Hepatocyte (in vitro differentiated cells): ENCODE data around the gene PMP22. TPM values are rescaled to one million over a fixed set of nuclear protein-coding genes. Genes with fewer than 3 reads are reported as not detected.

ENCODE experiments used
- DNase-seq: peaks from one replicate; pipeline ENCODE4 v3.0.0-alpha.2; 2016; ENCODE audit warnings: low spot score
- H2AFZ ChIP-seq: fragments of 200-600 bp; sonication (generic); 2 replicates; pipeline ENCODE4 v1.6.0; 2016; ENCODE audit warnings: antibody characterized with exemption, mild to moderate bottlenecking
- H3K27ac ChIP-seq: fragments of 200-600 bp; sonication (generic); 2 replicates; pipeline ENCODE4 v1.5.1; 2016; ENCODE audit warnings: mild to moderate bottlenecking
- H3K27me3 ChIP-seq: fragments of 200-600 bp; sonication (generic); 2 replicates; pipeline ENCODE4 v1.6.1; 2016
- H3K36me3 ChIP-seq: fragments of 200-600 bp; sonication (generic); replicated peaks from 2 replicates; pipeline ENCODE4 v1.5.1; 2016; ENCODE audit warnings: low read depth; ENCODE audit not compliant: insufficient read depth
- H3K4me1 ChIP-seq: fragments of 200-600 bp; sonication (generic); 2 replicates; pipeline ENCODE4 v1.5.1; 2016; ENCODE audit warnings: mild to moderate bottlenecking, moderate library complexity; ENCODE audit not compliant: insufficient read depth
- H3K4me2 ChIP-seq: fragments of 200-600 bp; sonication (generic); 2 replicates; pipeline ENCODE4 v1.6.0; 2016
- H3K4me3 ChIP-seq: fragments of 200-600 bp; sonication (generic); 2 replicates; pipeline ENCODE4 v1.5.1; 2016; ENCODE audit warnings: mild to moderate bottlenecking
- H3K79me2 ChIP-seq: fragments of 200-600 bp; sonication (generic); 2 replicates; pipeline ENCODE4 v1.6.0; 2017; ENCODE audit warnings: mild to moderate bottlenecking
- H3K9me2 ChIP-seq: fragments of 200-600 bp; sonication (generic); replicated peaks from 2 replicates; pipeline ENCODE4 v1.6.0; 2017; ENCODE audit warnings: mild to moderate bottlenecking; ENCODE audit not compliant: insufficient read depth
- H3K9me3 ChIP-seq: fragments of 200-600 bp; sonication (generic); 2 replicates; pipeline ENCODE4 v1.5.1; 2016; ENCODE audit warnings: low read depth, mild to moderate bottlenecking
- H4K20me1 ChIP-seq: fragments of 200-600 bp; sonication (generic); 2 replicates; pipeline ENCODE4 v1.6.0; 2016; ENCODE audit warnings: mild to moderate bottlenecking; ENCODE audit not compliant: insufficient read depth, poor library complexity, severe bottlenecking
- EZH2 ChIP-seq: fragments of 200-600 bp; sonication (generic); IDR thresholded peaks from 2 replicates; pipeline ENCODE4 v1.6.1; 2016; ENCODE audit warnings: antibody characterized with exemption, mild to moderate bottlenecking, borderline replicate concordance
- EZH2phosphoT487 ChIP-seq: fragments of 200-600 bp; sonication (generic); IDR thresholded peaks from one replicate; pipeline ENCODE4 v1.6.1; 2018; ENCODE audit warnings: antibody characterized with exemption, mild to moderate bottlenecking, low read depth, moderate library complexity; ENCODE audit not compliant: unreplicated experiment, severe bottlenecking
- WGBS: methylation state at CpG from one replicate; pipeline ENCODE4 v1.1.6; 2016; ENCODE audit warnings: low lambda C conversion rate; ENCODE audit errors: missing lambda C conversion rate; 5-methylcytosine and 5-hydroxymethylcytosine counted together
- polyA plus RNA-seq: library from polyadenylated mRNA; unstranded; fragments of >200 nt; fragmentation: Nextera tagmentation; extraction: Ambion mirVana; gene quantifications from 2 replicates; pipeline ENCODE4 v1.2.1, GENCODE V29; 2016
- total RNA-seq: library from RNA; depleted of rRNA; stranded (reverse); fragments of >200 nt; gene quantifications from 2 replicates; pipeline ENCODE4 v1.2.3, GENCODE V29; 2014
- TF ChIP-seq, protein P1 (sequence below): fragments of 200-600 bp; sonication (generic); IDR thresholded peaks from 2 replicates; pipeline ENCODE4 v1.5.1; 2016; ENCODE audit warnings: antibody characterized with exemption, mild to moderate bottlenecking; ENCODE audit not compliant: poor library complexity

The PMP22 gene
- total and polyA plus RNA-seq, 2 experiments from 2014 or later: 111 to 163 TPM

GRCh38 chr17:15245054-15245453 lies 20.1 kb downstream of the PMP22 start:
- Histone ChIP-seq H3K4me2 (no peak overlapping the region), H3K27ac (no peak overlapping the region), H3K27me3 (no peaks in the 10 kb centered on the region), H4K20me1 (peaks cover 5% of the 10 kb centered on the region), H3K4me3 (no peak overlapping the region), H2AFZ (no peak overlapping the region), H3K4me1 (no peaks in the 10 kb centered on the region), H3K9me3 (no peaks in the 10 kb centered on the region), H3K36me3 (no peaks in the 10 kb centered on the region), H3K9me2 (no peaks in the 10 kb centered on the region), H3K79me2 (peaks cover 26% of the 10 kb centered on the region)
- DNase-seq: no peak
- 83% methylated on average over 5 of the region's 5 CpGs for WGBS
- TF ChIP-seq EZH2 (no peak), EZH2phosphoT487 (no peak)
- TF ChIP-seq, protein P1, sequence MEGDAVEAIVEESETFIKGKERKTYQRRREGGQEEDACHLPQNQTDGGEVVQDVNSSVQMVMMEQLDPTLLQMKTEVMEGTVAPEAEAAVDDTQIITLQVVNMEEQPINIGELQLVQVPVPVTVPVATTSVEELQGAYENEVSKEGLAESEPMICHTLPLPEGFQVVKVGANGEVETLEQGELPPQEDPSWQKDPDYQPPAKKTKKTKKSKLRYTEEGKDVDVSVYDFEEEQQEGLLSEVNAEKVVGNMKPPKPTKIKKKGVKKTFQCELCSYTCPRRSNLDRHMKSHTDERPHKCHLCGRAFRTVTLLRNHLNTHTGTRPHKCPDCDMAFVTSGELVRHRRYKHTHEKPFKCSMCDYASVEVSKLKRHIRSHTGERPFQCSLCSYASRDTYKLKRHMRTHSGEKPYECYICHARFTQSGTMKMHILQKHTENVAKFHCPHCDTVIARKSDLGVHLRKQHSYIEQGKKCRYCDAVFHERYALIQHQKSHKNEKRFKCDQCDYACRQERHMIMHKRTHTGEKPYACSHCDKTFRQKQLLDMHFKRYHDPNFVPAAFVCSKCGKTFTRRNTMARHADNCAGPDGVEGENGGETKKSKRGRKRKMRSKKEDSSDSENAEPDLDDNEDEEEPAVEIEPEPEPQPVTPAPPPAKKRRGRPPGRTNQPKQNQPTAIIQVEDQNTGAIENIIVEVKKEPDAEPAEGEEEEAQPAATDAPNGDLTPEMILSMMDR: no peak

GRCh38 chr17:15240644-15241043 lies 24.5 kb downstream of the PMP22 start:
- Histone ChIP-seq H3K9me2 (no peaks in the 10 kb centered on the region), H3K36me3 (no peaks in the 10 kb centered on the region), H4K20me1 (no peaks in the 10 kb centered on the region), H3K79me2 (peaks cover 19% of the 10 kb centered on the region), H2AFZ (no peak overlapping the region), H3K4me1 (peaks cover 9% of the 10 kb centered on the region), H3K27ac (no peak overlapping the region), H3K9me3 (no peaks in the 10 kb centered on the region), H3K27me3 (no peaks in the 10 kb centered on the region), H3K4me2 (no peak overlapping the region), H3K4me3 (no peak overlapping the region)
- DNase-seq: no peak
- TF ChIP-seq EZH2phosphoT487 (no peak), EZH2 (no peak)
- TF ChIP-seq, protein P1: no peak

GRCh38 chr17:15239491-15239890 lies 25.6 kb downstream of the PMP22 start:
- Histone ChIP-seq H3K79me2 (peaks cover 14% of the 10 kb centered on the region), H3K4me1 (peaks cover 9% of the 10 kb centered on the region), H4K20me1 (no peaks in the 10 kb centered on the region), H2AFZ (no peak overlapping the region), H3K36me3 (no peaks in the 10 kb centered on the region), H3K4me3 (no peak overlapping the region), H3K27me3 (no peaks in the 10 kb centered on the region), H3K9me2 (no peaks in the 10 kb centered on the region), H3K4me2 (no peak overlapping the region), H3K27ac (no peak overlapping the region), H3K9me3 (no peaks in the 10 kb centered on the region)
- no peak for DNase-seq
- TF ChIP-seq EZH2: no peak
- TF ChIP-seq, protein P1: no peak
- TF ChIP-seq EZH2phosphoT487: no peak
- 91% methylated on average over 3 of the region's 3 CpGs for WGBS
